GM18858 (cell line): ENCODE measurements around the gene FBXO31.

Experiments used
- ATAC-seq: cut with Tn5 transposase; IDR thresholded peaks from one replicate; pipeline ENCODE4 v1.9.1; 2021; ENCODE audit not compliant: unreplicated experiment

The FBXO31 gene

GRCh38 chr16:87316450-87316922 is 67.1 kb downstream of the FBXO31 start:
- no peak for ATAC-seq

DNA sequence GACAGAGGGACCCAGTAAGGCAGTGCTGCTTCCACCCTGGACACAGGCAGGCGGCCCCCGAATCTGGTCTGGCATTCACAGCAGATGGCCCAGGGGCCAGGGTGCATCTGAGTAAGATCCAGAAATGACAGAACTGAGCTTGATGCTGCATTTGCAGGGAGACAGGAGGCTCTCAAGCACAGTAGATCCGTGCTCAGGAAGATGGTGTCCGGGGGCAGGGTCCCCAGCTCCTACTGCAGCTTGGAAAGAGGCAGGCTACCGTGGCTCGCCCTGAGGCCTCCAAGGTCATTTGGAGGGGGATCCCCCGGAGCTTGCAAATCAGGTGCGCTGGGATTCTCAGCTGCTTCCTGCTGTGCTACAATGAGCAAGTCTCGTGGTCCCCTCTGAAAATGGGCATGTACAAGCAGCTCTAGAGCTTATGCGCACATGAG is 68.6 kb downstream of the FBXO31 start:
- no peak for ATAC-seq

DNA sequence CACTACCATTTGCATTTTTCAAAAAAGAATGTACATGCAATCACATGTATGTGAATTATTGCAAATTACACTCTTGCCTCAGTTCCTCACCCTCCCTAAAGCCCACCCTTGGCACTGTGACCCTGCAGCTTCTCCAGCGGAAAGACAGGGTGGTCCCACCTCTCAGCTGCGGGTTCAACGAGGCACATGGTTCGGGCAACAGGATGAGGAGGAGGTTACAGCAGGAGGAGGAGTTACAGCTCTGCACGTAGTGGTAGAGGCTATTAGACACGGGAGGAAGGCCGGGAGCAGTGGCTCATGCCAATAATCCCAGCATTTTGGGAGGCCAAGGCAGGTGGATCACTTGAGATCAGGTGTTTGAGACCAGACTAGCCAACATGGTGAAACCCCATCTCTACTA is 71.6 kb downstream of the FBXO31 start:
- ATAC-seq = no peak

GRCh38 chr16:87311387-87311786 is 72.2 kb downstream of the FBXO31 start:
- no peak for ATAC-seq

GRCh38 chr16:87310610-87311009 is 73.0 kb downstream of the FBXO31 start:
- no peak for ATAC-seq

DNA sequence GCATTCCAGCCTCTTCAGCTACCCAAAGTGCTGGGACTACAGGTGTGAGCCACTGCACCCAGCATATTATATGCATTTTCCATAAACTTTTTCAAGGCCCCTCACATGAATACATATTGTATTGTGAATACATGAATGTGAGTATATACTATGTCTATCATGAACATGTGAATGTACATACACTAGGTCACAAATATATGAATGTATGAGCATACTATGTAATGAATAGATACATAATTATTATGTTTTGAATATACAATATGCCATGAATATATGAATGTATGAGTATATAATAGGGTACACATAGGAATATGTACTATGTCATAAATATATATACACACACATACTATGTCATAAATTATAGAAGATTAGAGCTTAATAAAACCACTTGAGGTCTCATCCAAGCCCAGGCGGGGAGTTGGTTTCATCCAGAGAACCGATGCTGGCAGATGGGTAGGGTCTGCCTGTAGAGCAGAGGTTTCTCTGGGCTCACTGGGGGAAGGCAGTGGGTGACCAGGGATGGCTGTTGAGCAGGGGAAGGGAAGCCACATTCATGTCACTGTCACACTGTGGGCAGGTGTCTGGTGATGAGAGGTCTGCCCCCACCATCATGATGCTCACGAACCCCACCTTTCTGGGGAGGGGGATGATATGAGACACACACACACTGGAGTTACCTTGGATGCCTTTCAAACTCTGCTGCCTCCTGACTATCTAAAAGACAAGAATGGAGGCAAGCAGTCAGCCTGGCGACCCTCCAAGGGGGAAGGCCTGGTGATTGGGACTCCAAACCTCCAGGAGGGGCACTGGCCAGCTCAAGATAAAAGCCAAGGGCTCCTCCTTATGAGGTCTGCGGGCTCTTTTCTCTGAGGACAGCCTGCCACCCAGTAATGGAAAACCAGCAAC is 73.7 kb downstream of the FBXO31 start:
- no peak for ATAC-seq

GRCh38 chr16:87308826-87309225 is 74.8 kb downstream of the FBXO31 start:
- no peak for ATAC-seq

DNA sequence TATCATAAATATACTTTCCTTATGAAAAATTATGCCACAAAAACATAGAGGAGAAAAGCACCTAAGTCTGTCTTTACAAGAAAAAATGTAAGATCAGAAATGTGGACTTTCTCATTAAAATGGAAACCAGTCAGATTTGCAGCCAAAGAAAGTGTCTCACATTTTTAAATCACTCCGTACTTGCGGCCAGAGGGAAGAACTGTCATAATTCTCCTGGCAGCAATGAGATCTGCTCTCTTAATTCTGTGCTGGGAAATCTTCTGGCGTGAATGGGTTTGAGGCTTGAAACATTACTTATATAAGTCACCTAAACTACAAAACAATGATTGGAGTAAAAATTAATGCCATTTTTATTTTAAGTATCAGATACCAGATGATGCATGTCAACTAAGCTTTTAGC is 77.1 kb downstream of the FBXO31 start:
- ATAC-seq = no peak

GRCh38 chr16:87305505-87306391 is 77.8 kb downstream of the FBXO31 start:
- ATAC-seq = no peak

GRCh38 chr16:87304951-87305350 is 78.6 kb downstream of the FBXO31 start:
- ATAC-seq = no peak

GRCh38 chr16:87303962-87304521 is 79.5 kb downstream of the FBXO31 start:
- ATAC-seq = no peak

GRCh38 chr16:87303431-87303930 is 80.1 kb downstream of the FBXO31 start:
- ATAC-seq = no peak

GRCh38 chr16:87298857-87299465 is 84.6 kb downstream of the FBXO31 start:
- ATAC-seq = no peak

DNA sequence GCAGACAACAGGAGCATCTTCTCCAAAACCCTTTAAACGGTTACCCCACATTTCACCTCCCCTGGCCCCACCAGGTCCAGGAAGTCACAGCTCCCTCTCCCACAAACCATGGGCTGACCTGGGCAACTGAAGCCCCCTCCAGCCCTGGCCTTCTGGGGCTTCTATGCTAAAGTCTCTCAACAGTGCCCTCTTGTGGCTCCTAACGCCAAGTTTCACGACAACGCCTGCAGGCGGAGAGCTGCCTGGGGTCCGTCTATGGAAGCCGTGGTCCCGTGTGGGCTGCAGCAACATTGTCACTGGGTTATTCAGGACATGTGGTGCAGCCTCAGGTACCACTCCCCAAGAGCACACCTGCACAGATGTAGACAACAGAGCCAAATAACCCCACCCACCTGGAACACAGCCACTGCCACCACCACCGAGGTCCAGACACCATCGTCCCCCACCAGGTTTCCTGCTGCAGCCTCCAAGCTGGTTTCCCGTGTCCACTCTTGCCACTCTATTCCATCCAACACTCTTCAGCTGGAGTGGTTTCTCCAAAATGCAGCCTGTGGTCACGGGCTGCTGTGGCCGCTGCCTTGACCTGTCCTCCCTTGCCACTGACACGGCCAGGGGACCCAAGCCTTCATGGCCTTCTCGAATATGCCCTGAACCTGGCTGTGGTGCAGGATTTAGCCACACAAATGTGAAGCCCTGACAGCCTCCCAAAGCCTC is 85.5 kb downstream of the FBXO31 start:
- no peak for ATAC-seq

DNA sequence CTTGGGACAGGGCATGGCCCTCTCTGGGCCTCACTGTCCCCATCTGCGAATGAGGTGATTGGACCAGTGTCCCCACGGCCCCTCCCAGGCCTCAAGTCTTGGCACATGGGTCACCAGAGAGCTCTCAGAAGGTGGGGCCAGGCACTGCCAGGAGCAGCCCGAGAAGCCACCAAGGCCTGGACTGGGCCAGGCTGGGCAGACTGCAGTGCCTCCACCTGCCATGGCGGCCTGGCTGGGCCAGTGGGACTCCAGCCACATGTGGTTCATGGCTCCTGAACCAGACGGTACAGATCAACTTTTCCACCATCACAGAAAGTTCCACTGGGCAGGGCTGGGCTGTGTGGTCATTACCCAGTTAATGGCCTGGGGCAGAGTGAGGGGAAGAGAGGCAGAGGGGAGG is 86.2 kb downstream of the FBXO31 start:
- ATAC-seq = no peak

- no peak for ATAC-seq
Measured at GRCh38 chr16:87295661-87296531, 87.7 kb downstream of the FBXO31 start.

GRCh38 chr16:87295259-87295658 is 88.3 kb downstream of the FBXO31 start:
- ATAC-seq = no peak

GRCh38 chr16:87293990-87294389 is 89.6 kb downstream of the FBXO31 start:
- no peak for ATAC-seq

DNA sequence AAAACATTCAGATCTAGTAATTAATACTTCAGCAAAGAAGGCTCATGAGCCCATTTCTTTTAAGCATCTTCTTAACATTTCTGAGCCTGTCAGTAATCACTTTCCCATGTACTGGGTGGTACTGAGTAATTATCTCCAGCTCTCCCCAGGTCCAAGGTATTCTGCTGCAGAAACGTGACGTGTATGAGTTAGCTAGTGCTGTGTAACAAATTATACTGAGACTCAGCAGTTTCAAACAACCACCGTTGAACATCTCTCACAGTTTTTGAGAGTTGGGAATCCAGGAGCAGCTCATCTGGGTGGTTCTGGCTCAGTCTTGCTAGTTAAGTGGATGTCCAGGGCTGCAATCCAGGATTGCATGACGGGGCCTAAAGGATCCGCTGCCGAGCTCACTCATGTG is 91.6 kb downstream of the FBXO31 start:
- ATAC-seq = no peak
